NCI-H82 (cell line): ENCODE measurements around the gene MAIP1.
"Not testable (repeated sequence)": the region's sequence is repeated elsewhere in the genome, so short reads cannot be mapped to it uniquely, and the experiment has no call there.

ENCODE experiments used
- DNase-seq: peaks from one replicate; lab custom pipeline; 2025; lab: John Stamatoyannopoulos, UW

Gene MAIP1

GRCh38 chr2:199955339-199956061 is at the start of gene MAIP1, which contains the start of gene TYW5:
Gene MAIP1 (plus strand): TSS chr2:199955582. CDS start chr2:199955799, 217 bp downstream.
Gene TYW5 (minus strand): TSS chr2:199955491. CDS start chr2:199955470, 21 bp downstream.
- peak; percentile 94 for DNase-seq

GRCh38 chr2:199907008-199907714 is 48.2 kb upstream of the MAIP1 start:
- DNase-seq, result no peak

- DNase-seq, result no peak
Measured at GRCh38 chr2:199910338-199911051, 44.9 kb upstream of the MAIP1 start.

- DNase-seq, result peak; percentile 100
Measured at GRCh38 chr2:199911052-199911876, 44.1 kb upstream of the MAIP1 start, which contains the start of gene C2orf69. Gene C2orf69 (plus strand): TSS chr2:199911293. CDS start chr2:199911439, 146 bp downstream.

- DNase-seq, result no peak
Measured at GRCh38 chr2:199911877-199912161, 43.6 kb upstream of the MAIP1 start.

- DNase-seq, result not testable (repeated sequence)
Measured at GRCh38 chr2:199912553-199913114, 42.7 kb upstream of the MAIP1 start.

GRCh38 chr2:199914372-199914958 is 40.9 kb upstream of the MAIP1 start:
- DNase-seq, result no peak

GRCh38 chr2:199916980-199917379 is 38.4 kb upstream of the MAIP1 start:
- DNase-seq, result no peak

GRCh38 chr2:199922856-199923255 is 32.5 kb upstream of the MAIP1 start:
- DNase-seq, result no peak

- DNase-seq, result no peak
Measured at GRCh38 chr2:199923924-199924323, 31.5 kb upstream of the MAIP1 start.

- no peak for DNase-seq
Measured at GRCh38 chr2:199926806-199927205, 28.6 kb upstream of the MAIP1 start.

- no peak for DNase-seq
Measured at GRCh38 chr2:199928226-199928625, 27.2 kb upstream of the MAIP1 start.

GRCh38 chr2:199928626-199929025 is 26.8 kb upstream of the MAIP1 start:
- DNase-seq, result no peak

GRCh38 chr2:199929262-199929661 is 26.1 kb upstream of the MAIP1 start:
- DNase-seq, result no peak

- no peak for DNase-seq
Measured at GRCh38 chr2:199932312-199932855, 23.0 kb upstream of the MAIP1 start.

GRCh38 chr2:199933466-199933865 is 21.9 kb upstream of the MAIP1 start:
- no peak for DNase-seq

- DNase-seq, result peak; percentile 21
Measured at GRCh38 chr2:199936554-199936953, 18.8 kb upstream of the MAIP1 start.

GRCh38 chr2:199940373-199940772 is 15.0 kb upstream of the MAIP1 start:
- peak; percentile 34 for DNase-seq

GRCh38 chr2:199943373-199943772 is 12.0 kb upstream of the MAIP1 start:
- DNase-seq, result no peak

GRCh38 chr2:199946196-199946595 is 9.2 kb upstream of the MAIP1 start:
- DNase-seq, result no peak

GRCh38 chr2:199946836-199947235 is 8.5 kb upstream of the MAIP1 start:
- DNase-seq, result no peak
